HepG2 (cell line): Measurements from ENCODE around the gene MGA. TPM values are rescaled to one million over a fixed set of nuclear protein-coding genes. Genes with fewer than 3 reads are reported as not detected.
A peak's percentile ranks its signal among the peaks of the same experiment; 100 is the strongest.

Source experiments
- CENPX ChIP-seq: sonication (generic); formaldehyde crosslinking; IDR thresholded peaks from 2 replicates; pipeline ENCODE4 v1.9.0; 2021; ENCODE audit warnings: mild to moderate bottlenecking, missing genetic modification reagents, moderate library complexity
- GATAD2A ChIP-seq: IDR thresholded peaks from 2 replicates; pipeline ENCODE4 v1.6.1; 2016
- HOXA3 ChIP-seq: sonication (generic); formaldehyde crosslinking; IDR thresholded peaks from 2 replicates; pipeline ENCODE4 v1.5.0; 2020; ENCODE audit warnings: missing genetic modification reagents
- HOXA9 ChIP-seq: sonication (generic); formaldehyde crosslinking; IDR thresholded peaks from 2 replicates; pipeline ENCODE4 v1.8.1; 2022; ENCODE audit warnings: missing genetic modification reagents, mild to moderate bottlenecking, moderate library complexity, borderline replicate concordance
- HOXD1 ChIP-seq: sonication (generic); formaldehyde crosslinking; IDR thresholded peaks from 2 replicates; pipeline ENCODE4 v1.5.0; 2020; ENCODE audit warnings: missing genetic modification reagents
- JUN ChIP-seq: sonication (generic); formaldehyde crosslinking; IDR thresholded peaks from 2 replicates; pipeline ENCODE4 v1.4.0; 2020; ENCODE audit warnings: mild to moderate bottlenecking, missing genetic modification reagents
- KAT2B ChIP-seq: fragments of 150-350 bp; IDR thresholded peaks from 2 replicates; pipeline ENCODE4 v1.6.1; 2014; ENCODE audit warnings: low read depth, low read length, borderline replicate concordance
- KLF16 ChIP-seq, 2 experiments: sonication (generic) in 1 of 2; formaldehyde crosslinking in 1 of 2; IDR thresholded peaks; 2 replicates each; pipeline versions ENCODE4 v1.6.1 to v1.8.0; 2016 to 2023; ENCODE audit warnings: missing genetic modification reagents in 2 of 2, missing compliant biosample characterization in 1 of 2
- NFE2L2 ChIP-seq: fragments of 150-350 bp; IDR thresholded peaks from 2 replicates; pipeline ENCODE4 v1.6.1; 2014; ENCODE audit warnings: low read length
- PAF1 ChIP-seq: IDR thresholded peaks from 2 replicates; pipeline ENCODE4 v1.6.1; 2016; ENCODE audit warnings: missing genetic modification reagents, missing compliant biosample characterization
- POLR2G ChIP-seq: fragments of 200-400 bp; formaldehyde crosslinking; IDR thresholded peaks from 2 replicates; pipeline ENCODE4 v1.6.1; 2018; ENCODE audit warnings: mild to moderate bottlenecking, low read depth, low read length, moderate library complexity
- RFXANK ChIP-seq: IDR thresholded peaks from 2 replicates; pipeline ENCODE4 v1.6.1; 2016
- SNAI1 ChIP-seq: sonication (generic); formaldehyde crosslinking; IDR thresholded peaks from 2 replicates; pipeline ENCODE4 v1.5.0; 2020; ENCODE audit warnings: mild to moderate bottlenecking, missing genetic modification reagents, borderline replicate concordance
- ZBTB38 ChIP-seq: sonication (generic); formaldehyde crosslinking; IDR thresholded peaks from 2 replicates; pipeline ENCODE4 v1.5.1; 2020; ENCODE audit warnings: mild to moderate bottlenecking, missing genetic modification reagents
- ZFP1 ChIP-seq: IDR thresholded peaks from 2 replicates; pipeline ENCODE4 v1.6.1; 2016
- ZMYM2 ChIP-seq: sonication (generic); formaldehyde crosslinking; IDR thresholded peaks from 2 replicates; pipeline ENCODE4 v1.8.0; 2022; ENCODE audit warnings: mild to moderate bottlenecking, missing genetic modification reagents
- ZNF30 ChIP-seq: sonication (generic); formaldehyde crosslinking; IDR thresholded peaks from 2 replicates; pipeline ENCODE4 v1.5.0; 2020; ENCODE audit warnings: mild to moderate bottlenecking, missing genetic modification reagents
- ZNF446 ChIP-seq: sonication (generic); formaldehyde crosslinking; IDR thresholded peaks from 2 replicates; pipeline ENCODE4 v1.5.0; 2020; ENCODE audit warnings: mild to moderate bottlenecking, missing genetic modification reagents
- ZNF484 ChIP-seq: sonication (generic); formaldehyde crosslinking; IDR thresholded peaks from 2 replicates; pipeline ENCODE4 v1.5.1; 2020; ENCODE audit warnings: mild to moderate bottlenecking, low read depth, missing genetic modification reagents, borderline replicate concordance
- ZNF839 ChIP-seq: sonication (generic); formaldehyde crosslinking; IDR thresholded peaks from 2 replicates; pipeline ENCODE4 v1.4.0; 2020; ENCODE audit warnings: missing genetic modification reagents, mild to moderate bottlenecking, borderline replicate concordance
- polyA plus RNA-seq, 8 experiments: library from polyadenylated mRNA; depleted of rRNA in 3 of 8; stranded (reverse) in 7 of 8; unstranded in 1 of 8; fragments of >200 nt; fragmentation: Illumina TruSeq in 4 of 8; extraction: Trizol in 4 of 8; gene quantifications; 2 replicates each; pipeline versions ENCODE4 v1.2.1 to v1.2.3, GENCODE V29; 2011 to 2016; ENCODE audit warnings: low read depth in 4 of 8, missing spikeins in 1 of 8, mixed read lengths in 1 of 8; ENCODE audit not compliant: insufficient read depth in 1 of 8
- total RNA-seq, 5 experiments: library from RNA; depleted of rRNA; stranded (reverse); fragments of >200 nt; fragmentation: Illumina TruSeq; extraction: Trizol; gene quantifications; 2 replicates each; pipeline ENCODE4 v1.2.3, GENCODE V29; 2016; ENCODE audit warnings: low read depth in 1 of 5
- TF ChIP-seq, protein P1 (sequence below): IDR thresholded peaks from 2 replicates; pipeline ENCODE4 v1.6.1; 2016; ENCODE audit warnings: low read depth, control low read depth
- TF ChIP-seq, protein P2 (sequence below): sonication (generic); formaldehyde crosslinking; IDR thresholded peaks from 2 replicates; pipeline ENCODE4 v1.4.0; 2020; ENCODE audit warnings: missing genetic modification reagents, mild to moderate bottlenecking, borderline replicate concordance
- TF ChIP-seq, protein P3 (sequence below): sonication (generic); formaldehyde crosslinking; conservative IDR thresholded peaks from 2 replicates; pipeline ENCODE4 v1.8.1; 2023; ENCODE audit warnings: missing genetic modification reagents

MGA gene
- total and polyA plus RNA-seq, 2 of the 13 experiments (the other 11 are each of a cell fraction or from before 2014, with no cell fraction given) = 5.3 to 59.0 TPM

DNA sequence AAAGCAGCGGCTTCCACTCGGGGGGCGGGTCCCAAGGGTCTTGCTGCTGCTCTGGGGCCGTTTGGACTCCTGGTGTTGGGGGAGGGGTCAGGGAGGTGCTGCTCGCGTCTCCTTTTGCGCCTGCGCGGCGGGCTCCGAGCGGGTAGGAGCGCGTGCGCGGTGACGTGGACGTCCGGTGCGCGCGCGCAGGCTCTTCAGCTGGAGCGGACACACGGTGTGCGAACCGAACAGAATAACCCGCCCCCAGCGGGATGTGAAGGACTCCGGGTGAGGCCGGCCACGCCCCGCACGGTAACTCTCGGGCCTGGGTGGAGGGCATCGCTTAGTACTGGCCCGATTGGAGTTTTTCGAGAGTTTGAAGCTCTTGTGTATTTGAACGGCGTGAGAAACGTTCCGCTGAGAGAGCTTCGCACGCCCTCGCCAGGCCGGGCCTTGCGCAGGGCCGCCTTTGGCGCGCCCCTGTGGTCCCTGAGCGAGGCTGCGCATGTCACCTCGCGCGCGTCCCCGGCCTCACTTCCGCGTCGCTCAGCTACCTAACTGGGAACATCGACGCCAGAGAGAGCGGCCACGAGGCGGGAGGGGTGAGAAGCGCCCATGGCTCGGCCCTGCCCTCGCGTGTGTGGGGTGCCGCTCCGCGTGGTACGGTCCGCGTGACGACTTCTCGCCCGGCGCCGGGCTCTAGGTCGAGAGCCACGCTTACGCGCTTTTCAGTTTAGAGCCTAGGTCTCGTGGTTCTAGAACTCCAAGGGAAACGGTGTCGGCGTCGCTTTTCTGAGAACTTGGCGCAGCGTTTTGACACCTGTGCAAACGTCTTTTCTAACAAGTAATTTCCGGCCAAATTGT lies at the start of gene MGA (continued):
- TF ChIP-seq HOXA3 (peak; percentile 70), HOXA9 (0 out of 2 replicates have a peak, but pooled peaks have one; percentile 18), ZNF839 (CRISPR knock-in tag) (no peak), KAT2B (no peak), RFXANK (CRISPR knock-in tag) (no peak), ZNF484 (CRISPR knock-in tag) (peak; percentile 81; the same call in 1 of the 2 replicates), PAF1 (CRISPR knock-in tag) (no peak), ZFP1 (CRISPR knock-in tag) (no peak), KLF16 (CRISPR knock-in tag; IDR thresholded peaks at IDR 0.05) (peak in 1 of 2 experiments; percentile 60; a peak in 1 of 4 replicates), CENPX (CRISPR knock-in tag) (no peak), ZMYM2 (CRISPR knock-in tag) (peak; percentile 62; the same call in 1 of the 2 replicates), POLR2G (peak; percentile 71), ZBTB38 (CRISPR knock-in tag) (peak; percentile 77), NFE2L2 (no peak), ZNF30 (peak; percentile 89), SNAI1 (CRISPR knock-in tag) (0 out of 2 replicates have a peak, but pooled peaks have one; percentile 60), HOXD1 (peak; percentile 67; the same call in 1 of the 2 replicates), ZNF446 (CRISPR knock-in tag) (peak; percentile 56; the same call in 1 of the 2 replicates), GATAD2A (peak; percentile 24), JUN (no peak)
- TF ChIP-seq, protein P1, sequence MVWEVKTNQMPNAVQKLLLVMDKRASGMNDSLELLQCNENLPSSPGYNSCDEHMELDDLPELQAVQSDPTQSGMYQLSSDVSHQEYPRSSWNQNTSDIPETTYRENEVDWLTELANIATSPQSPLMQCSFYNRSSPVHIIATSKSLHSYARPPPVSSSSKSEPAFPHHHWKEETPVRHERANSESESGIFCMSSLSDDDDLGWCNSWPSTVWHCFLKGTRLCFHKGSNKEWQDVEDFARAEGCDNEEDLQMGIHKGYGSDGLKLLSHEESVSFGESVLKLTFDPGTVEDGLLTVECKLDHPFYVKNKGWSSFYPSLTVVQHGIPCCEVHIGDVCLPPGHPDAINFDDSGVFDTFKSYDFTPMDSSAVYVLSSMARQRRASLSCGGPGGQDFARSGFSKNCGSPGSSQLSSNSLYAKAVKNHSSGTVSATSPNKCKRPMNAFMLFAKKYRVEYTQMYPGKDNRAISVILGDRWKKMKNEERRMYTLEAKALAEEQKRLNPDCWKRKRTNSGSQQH (CRISPR knock-in tag) = peak; percentile 84
- TF ChIP-seq, protein P2, sequence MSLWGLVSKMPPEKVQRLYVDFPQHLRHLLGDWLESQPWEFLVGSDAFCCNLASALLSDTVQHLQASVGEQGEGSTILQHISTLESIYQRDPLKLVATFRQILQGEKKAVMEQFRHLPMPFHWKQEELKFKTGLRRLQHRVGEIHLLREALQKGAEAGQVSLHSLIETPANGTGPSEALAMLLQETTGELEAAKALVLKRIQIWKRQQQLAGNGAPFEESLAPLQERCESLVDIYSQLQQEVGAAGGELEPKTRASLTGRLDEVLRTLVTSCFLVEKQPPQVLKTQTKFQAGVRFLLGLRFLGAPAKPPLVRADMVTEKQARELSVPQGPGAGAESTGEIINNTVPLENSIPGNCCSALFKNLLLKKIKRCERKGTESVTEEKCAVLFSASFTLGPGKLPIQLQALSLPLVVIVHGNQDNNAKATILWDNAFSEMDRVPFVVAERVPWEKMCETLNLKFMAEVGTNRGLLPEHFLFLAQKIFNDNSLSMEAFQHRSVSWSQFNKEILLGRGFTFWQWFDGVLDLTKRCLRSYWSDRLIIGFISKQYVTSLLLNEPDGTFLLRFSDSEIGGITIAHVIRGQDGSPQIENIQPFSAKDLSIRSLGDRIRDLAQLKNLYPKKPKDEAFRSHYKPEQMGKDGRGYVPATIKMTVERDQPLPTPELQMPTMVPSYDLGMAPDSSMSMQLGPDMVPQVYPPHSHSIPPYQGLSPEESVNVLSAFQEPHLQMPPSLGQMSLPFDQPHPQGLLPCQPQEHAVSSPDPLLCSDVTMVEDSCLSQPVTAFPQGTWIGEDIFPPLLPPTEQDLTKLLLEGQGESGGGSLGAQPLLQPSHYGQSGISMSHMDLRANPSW (CRISPR knock-in tag) = no peak
- TF ChIP-seq, protein P3, sequence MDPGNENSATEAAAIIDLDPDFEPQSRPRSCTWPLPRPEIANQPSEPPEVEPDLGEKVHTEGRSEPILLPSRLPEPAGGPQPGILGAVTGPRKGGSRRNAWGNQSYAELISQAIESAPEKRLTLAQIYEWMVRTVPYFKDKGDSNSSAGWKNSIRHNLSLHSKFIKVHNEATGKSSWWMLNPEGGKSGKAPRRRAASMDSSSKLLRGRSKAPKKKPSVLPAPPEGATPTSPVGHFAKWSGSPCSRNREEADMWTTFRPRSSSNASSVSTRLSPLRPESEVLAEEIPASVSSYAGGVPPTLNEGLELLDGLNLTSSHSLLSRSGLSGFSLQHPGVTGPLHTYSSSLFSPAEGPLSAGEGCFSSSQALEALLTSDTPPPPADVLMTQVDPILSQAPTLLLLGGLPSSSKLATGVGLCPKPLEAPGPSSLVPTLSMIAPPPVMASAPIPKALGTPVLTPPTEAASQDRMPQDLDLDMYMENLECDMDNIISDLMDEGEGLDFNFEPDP (CRISPR knock-in tag) = no peak
